HepG2 (cell line): Measurements from ENCODE around the gene RHOT2. TPM values are rescaled to one million over a fixed set of nuclear protein-coding genes. Genes with fewer than 3 reads are reported as not detected.

ENCODE experiments used
- ATAC-seq: fragments of 200-7000 bp; cut with Tn5 transposase; 3 replicates; pipeline ENCODE4 v1.9.1; 2020; ENCODE audit warnings: mild to moderate bottlenecking, moderate library complexity
- BruUV-seq: library from RNA; stranded (reverse); fragments of 400-500 nt; replicated peaks from 2 replicates; lab custom pipeline; 2021; lab: Mats Ljungman, UMichigan
- CTCF ChIA-PET: fragments of 300-600 bp; formaldehyde crosslinking; extraction: SDS; loops from one replicate; lab custom pipeline; 2021; ENCODE audit warnings: low total read pairs, inconsistent platforms, low intra/inter-chr PET ratio; lab: Yijun Ruan, JAX
- POLR2A ChIA-PET: fragments of 350-600 bp; sonication (Branson Sonifier 250); formaldehyde crosslinking; loops from one replicate; lab custom pipeline; 2020; ENCODE audit warnings: antibody characterized with exemption, inconsistent platforms; lab: Yijun Ruan, JAX
- DNase-seq: peaks from one replicate; pipeline ENCODE4 v3.0.0-alpha.2; 2015; ENCODE audit warnings: low spot score
- FAIRE-seq: peaks from 3 replicates; lab custom pipeline; 2011; peaks lifted over from hg19 to GRCh38; lab: Jason Lieb, UNC
- H2AFZ ChIP-seq: one replicate; pipeline ENCODE4 v1.6.1; 2011; ENCODE audit warnings: low read length, inconsistent platforms
- H3K27ac ChIP-seq: fragments of 300-600 bp; 3 replicates; pipeline ENCODE4 v1.8.0; 2011; ENCODE audit warnings: mixed run types, mild to moderate bottlenecking, mixed read lengths, low read length, inconsistent platforms; ENCODE audit not compliant: insufficient read depth; ENCODE audit errors: extremely low read length
- H3K27me3 ChIP-seq, 2 experiments: fragments of 200-600 bp in 1 of 2; 2 replicates in 1 of 2; 3 replicates in 1 of 2; pipeline versions ENCODE4 v1.6.0 to v1.8.0; 2011; ENCODE audit warnings: low read length in 2 of 2, mild to moderate bottlenecking in 2 of 2, moderate library complexity in 2 of 2, inconsistent platforms in 1 of 2; ENCODE audit not compliant: insufficient read depth in 2 of 2, control insufficient read depth in 1 of 2
- H3K36me3 ChIP-seq, 2 experiments: fragments of 200-600 bp in 1 of 2; replicated peaks in 1 of 2; 2 replicates in 1 of 2; 3 replicates in 1 of 2; pipeline versions ENCODE4 v1.5.1 to v1.8.0; 2011; ENCODE audit warnings: low read length in 2 of 2, inconsistent platforms in 1 of 2; ENCODE audit not compliant: insufficient read depth in 2 of 2, control insufficient read depth in 1 of 2
- H3K4me1 ChIP-seq: 2 replicates; pipeline ENCODE4 v1.5.1; 2012; ENCODE audit warnings: low read length, inconsistent platforms; ENCODE audit not compliant: insufficient read depth
- H3K4me2 ChIP-seq: 2 replicates; pipeline ENCODE4 v1.6.0; 2011; ENCODE audit warnings: low read depth, low read length, inconsistent platforms
- H3K4me3 ChIP-seq, 3 experiments: fragments of 200-600 bp in 1 of 3; sonication (generic), shearing (Covaris generic) in 1 of 3; replicated peaks in 1 of 3; 2 replicates each; pipeline ENCODE4 v1.5.1; 2011 to 2016; ENCODE audit warnings: low read length in 3 of 3, inconsistent platforms in 2 of 3, low read depth in 2 of 3, mild to moderate bottlenecking in 2 of 3, control low read depth in 1 of 3, mixed read lengths in 1 of 3; ENCODE audit not compliant: insufficient read depth in 1 of 3
- H3K79me2 ChIP-seq: one replicate; pipeline ENCODE4 v1.6.1; 2011; ENCODE audit warnings: low read length, inconsistent platforms; ENCODE audit not compliant: insufficient read depth
- H3K9ac ChIP-seq: 2 replicates; pipeline ENCODE4 v1.6.0; 2011; ENCODE audit warnings: mild to moderate bottlenecking, low read depth, low read length, inconsistent platforms; ENCODE audit not compliant: insufficient read depth
- H3K9me3 ChIP-seq: 2 replicates; pipeline ENCODE4 v1.5.1; 2012; ENCODE audit warnings: mild to moderate bottlenecking, low read length
- H4K20me1 ChIP-seq: 2 replicates; pipeline ENCODE4 v1.6.0; 2011; ENCODE audit warnings: inconsistent platforms, mild to moderate bottlenecking, low read length, moderate library complexity; ENCODE audit not compliant: insufficient read depth
- ATF7-NPFF ChIP-seq: sonication (generic); formaldehyde crosslinking; IDR thresholded peaks from 2 replicates; pipeline ENCODE4 v1.8.1; 2023; ENCODE audit warnings: mild to moderate bottlenecking, low read depth, missing genetic modification reagents, moderate library complexity
- CTCF ChIP-seq: sonication (generic); formaldehyde crosslinking; IDR thresholded peaks from 2 replicates; pipeline ENCODE4 v1.5.0; 2020; ENCODE audit warnings: mild to moderate bottlenecking, missing genetic modification reagents, moderate library complexity
- GABPB1 ChIP-seq: IDR thresholded peaks from 2 replicates; pipeline ENCODE4 v1.6.1; 2016; ENCODE audit warnings: mild to moderate bottlenecking, missing genetic modification reagents, moderate library complexity, missing compliant biosample characterization
- GATAD2A ChIP-seq: IDR thresholded peaks from 2 replicates; pipeline ENCODE4 v1.6.1; 2016
- KDM2A ChIP-seq: sonication (generic); formaldehyde crosslinking; IDR thresholded peaks from 2 replicates; pipeline ENCODE4 v1.4.0; 2020; ENCODE audit warnings: low read depth, missing genetic modification reagents, borderline replicate concordance
- MAZ ChIP-seq, 2 experiments: sonication (generic) in 1 of 2; formaldehyde crosslinking in 1 of 2; IDR thresholded peaks; 2 replicates each; pipeline versions ENCODE4 v1.5.0 to v1.6.1; 2012 to 2020; ENCODE audit warnings: low read depth in 2 of 2, mild to moderate bottlenecking in 2 of 2, borderline replicate concordance in 1 of 2, improper control_type of control experiment in 1 of 2, low read length in 1 of 2, missing genetic modification reagents in 1 of 2, moderate library complexity in 1 of 2
- MXI1 ChIP-seq: IDR thresholded peaks from 3 replicates; pipeline ENCODE4 v1.6.1; 2012; ENCODE audit warnings: low read depth, low read length, inconsistent platforms, borderline replicate concordance
- PITX1 ChIP-seq: sonication (generic); formaldehyde crosslinking; IDR thresholded peaks from 2 replicates; pipeline ENCODE4 v1.5.1; 2020; ENCODE audit warnings: mild to moderate bottlenecking, missing genetic modification reagents
- TIGD3 ChIP-seq: sonication (generic); formaldehyde crosslinking; IDR thresholded peaks from 2 replicates; pipeline ENCODE4 v1.5.1; 2020; ENCODE audit warnings: mild to moderate bottlenecking, missing genetic modification reagents, borderline replicate concordance
- ZHX2 ChIP-seq, 2 experiments: sonication (generic) in 1 of 2; formaldehyde crosslinking in 1 of 2; IDR thresholded peaks; 2 replicates each; pipeline versions ENCODE4 v1.6.1 to v1.9.0; 2014 to 2022; ENCODE audit warnings: antibody characterized with exemption in 1 of 2, borderline replicate concordance in 1 of 2, inconsistent platforms in 1 of 2, low read depth in 1 of 2, missing genetic modification reagents in 1 of 2
- ZNF264 ChIP-seq: sonication (generic); formaldehyde crosslinking; IDR thresholded peaks from 2 replicates; pipeline ENCODE4 v1.4.0; 2020; ENCODE audit warnings: missing genetic modification reagents
- WGBS: methylation state at CpG from one replicate; pipeline ENCODE4 v1.1.6; 2017; ENCODE audit warnings: low lambda C conversion rate; 5-methylcytosine and 5-hydroxymethylcytosine counted together
- in situ Hi-C: cut with HindIII; loops from 2 replicates; pipeline ENCODE4 v1.10.0; 2017; ENCODE audit warnings: low pct_unique_long_range_greater_than_20kb; ENCODE audit not compliant: extremely low pct_ligation_motif_present
- intact Hi-C: fragments of 100-400 bp; cut with micrococcal nuclease; formaldehyde crosslinking; loops from one replicate; pipeline ENCODE4 v1.10.0; 2022; ENCODE audit not compliant: unreplicated experiment
- polyA plus RNA-seq, 8 experiments: library from polyadenylated mRNA; depleted of rRNA in 3 of 8; stranded (reverse) in 7 of 8; unstranded in 1 of 8; fragments of >200 nt; fragmentation: Illumina TruSeq in 4 of 8; extraction: Trizol in 4 of 8; gene quantifications; 2 replicates each; pipeline versions ENCODE4 v1.2.1 to v1.2.3, GENCODE V29; 2011 to 2016; ENCODE audit warnings: low read depth in 4 of 8, missing spikeins in 1 of 8, mixed read lengths in 1 of 8; ENCODE audit not compliant: insufficient read depth in 1 of 8
- total RNA-seq, 5 experiments: library from RNA; depleted of rRNA; stranded (reverse); fragments of >200 nt; fragmentation: Illumina TruSeq; extraction: Trizol; gene quantifications; 2 replicates each; pipeline ENCODE4 v1.2.3, GENCODE V29; 2016; ENCODE audit warnings: low read depth in 1 of 5

RHOT2 gene
- total and polyA plus RNA-seq, 2 of the 13 experiments (the other 11 are each of a cell fraction or from before 2014, with no cell fraction given), result 63.6 to 76.9 TPM

GRCh38 chr16:711548-712320 is 43.8 kb downstream of the RHOT2 start:
- H3K4me3 ChIP-seq, result no peak overlapping the region
- no peak overlapping the region for H3K4me2 ChIP-seq
- intact Hi-C loops (no loop called here), in situ Hi-C loops (loop anchor here (5.0 kb wide), 1 partner anchor 76 kb away; the partner anchor contains the start of genes CHTF18 and RPUSD1)
- H3K9me3 ChIP-seq, result no peaks in the 10 kb centered on the region
- FAIRE-seq, result no peak
- ChIA-PET POLR2A (interaction anchor here (0.6 to 1.4 kb wide), 8 partner anchors 9 to 77 kb away, joined by 3 to 9 read pairs (median 4); partner anchors contain the start of genes ANTKMT, CHTF18, CIAO3 and HAGHL), CTCF (interaction anchor here (0.7 to 2.3 kb wide), 5 partner anchors 22 to 76 kb away, joined by 3 to 19 read pairs (median 13); no protein-coding TSS in a partner anchor)
- no peak overlapping the region for H2AFZ ChIP-seq
- H3K9ac ChIP-seq, result no peak overlapping the region
- H4K20me1 ChIP-seq, result peaks cover 5% of the 10 kb centered on the region
- peaks cover 3% of the 10 kb centered on the region for H3K79me2 ChIP-seq
- ATAC-seq, result peak; percentile 65
- H3K27me3 ChIP-seq, result peaks cover 5 to 43% of the 10 kb centered on the region in 2 experiments; a peak in 4 of 5 replicates
- BruUV-seq, result no TSS peak
- WGBS, result 9% methylated on average over 15 of the region's 25 CpGs
- DNase-seq, result no peak
- no peaks in the 10 kb centered on the region for H3K36me3 ChIP-seq
- peaks cover 32% of the 10 kb centered on the region for H3K4me1 ChIP-seq
- H3K27ac ChIP-seq, result no peak overlapping the region
- 0 out of 2 replicates have a peak, but pooled peaks have one; percentile 40 for TF ChIP-seq ATF7-NPFF (CRISPR knock-in tag)
- TF ChIP-seq GABPB1 (CRISPR knock-in tag), result peak; percentile 60; the same call in 1 of the 2 replicates
- peak; percentile 95 for TF ChIP-seq CTCF
- TF ChIP-seq ZHX2 (IDR thresholded peaks at IDR 0.05; ENCODE audit: low read depth), result no peak
- no peak for TF ChIP-seq ZHX2 (CRISPR knock-in tag; IDR thresholded peaks at IDR 0.05; ENCODE audit: borderline replicate concordance)
- no peak for TF ChIP-seq ZNF264 (CRISPR knock-in tag)
- TF ChIP-seq MXI1, result peak; percentile 25; the same call in 1 of the 3 replicates
- TF ChIP-seq KDM2A (CRISPR knock-in tag), result peak; percentile 35; the same call in 1 of the 2 replicates
- peak; percentile 14; the same call in 1 of the 2 replicates for TF ChIP-seq GATAD2A
- no peak for TF ChIP-seq TIGD3 (CRISPR knock-in tag)
- TF ChIP-seq PITX1 (CRISPR knock-in tag), result 0 out of 2 replicates have a peak, but pooled peaks have one; percentile 24
- TF ChIP-seq MAZ (IDR thresholded peaks at IDR 0.05; ENCODE audit: borderline replicate concordance, low read depth, low read length), result 0 out of 2 replicates have a peak, but pooled peaks have one; percentile 36
- no peak for TF ChIP-seq MAZ (CRISPR knock-in tag; IDR thresholded peaks at IDR 0.05; ENCODE audit: low read depth)
